ENCODE results near the gene GCNA.

- TF ChIP-seq CTCF (conservative IDR thresholded peaks at IDR 0.05; ENCODE audit: low read depth, low read length) (no peak), EZH2 (IDR thresholded peaks at IDR 0.05; ENCODE audit: borderline replicate concordance, low read depth, low read length, poor library complexity, severe bottlenecking) (no peak)
Measured at GRCh38 chrX:71607488-71607887, 29.3 kb downstream of the GCNA start.

All from A673 (cell line).